PFSK-1 (cell line): ENCODE measurements around the gene TGDS.

ENCODE experiments used
- FOXP2 ChIP-seq: optimal IDR thresholded peaks from 2 replicates; pipeline ENCODE3; 2011; ENCODE audit warnings: borderline replicate concordance, control low read depth, inconsistent platforms; ENCODE audit not compliant: insufficient read depth; ENCODE audit errors: extremely low read length, extremely low read depth
- POLR2AphosphoS5 ChIP-seq: IDR thresholded peaks from 2 replicates; pipeline ENCODE4 v1.6.1; 2012; ENCODE audit warnings: low read depth, mild to moderate bottlenecking, control low read depth, low read length, moderate library complexity
- SIN3A ChIP-seq: IDR thresholded peaks from 2 replicates; pipeline ENCODE4 v1.6.1; 2012; ENCODE audit warnings: mild to moderate bottlenecking, low read length, moderate library complexity, borderline replicate concordance; ENCODE audit not compliant: insufficient read depth
- TAF1 ChIP-seq: IDR thresholded peaks from 2 replicates; pipeline ENCODE4 v1.6.1; 2012; ENCODE audit warnings: low read length, control low read depth, borderline replicate concordance; ENCODE audit not compliant: insufficient read depth
- TF ChIP-seq, protein P1 (sequence below), 2 experiments: IDR thresholded peaks; 2 replicates each; pipeline versions ENCODE4 v1.6.1 to v1.8.0; 2011 to 2012; ENCODE audit warnings: low read depth in 2 of 2, low read length in 2 of 2, control low read depth in 1 of 2, inconsistent platforms in 1 of 2, mild to moderate bottlenecking in 1 of 2, moderate library complexity in 1 of 2; ENCODE audit not compliant: insufficient read depth in 1 of 2

TGDS gene

DNA sequence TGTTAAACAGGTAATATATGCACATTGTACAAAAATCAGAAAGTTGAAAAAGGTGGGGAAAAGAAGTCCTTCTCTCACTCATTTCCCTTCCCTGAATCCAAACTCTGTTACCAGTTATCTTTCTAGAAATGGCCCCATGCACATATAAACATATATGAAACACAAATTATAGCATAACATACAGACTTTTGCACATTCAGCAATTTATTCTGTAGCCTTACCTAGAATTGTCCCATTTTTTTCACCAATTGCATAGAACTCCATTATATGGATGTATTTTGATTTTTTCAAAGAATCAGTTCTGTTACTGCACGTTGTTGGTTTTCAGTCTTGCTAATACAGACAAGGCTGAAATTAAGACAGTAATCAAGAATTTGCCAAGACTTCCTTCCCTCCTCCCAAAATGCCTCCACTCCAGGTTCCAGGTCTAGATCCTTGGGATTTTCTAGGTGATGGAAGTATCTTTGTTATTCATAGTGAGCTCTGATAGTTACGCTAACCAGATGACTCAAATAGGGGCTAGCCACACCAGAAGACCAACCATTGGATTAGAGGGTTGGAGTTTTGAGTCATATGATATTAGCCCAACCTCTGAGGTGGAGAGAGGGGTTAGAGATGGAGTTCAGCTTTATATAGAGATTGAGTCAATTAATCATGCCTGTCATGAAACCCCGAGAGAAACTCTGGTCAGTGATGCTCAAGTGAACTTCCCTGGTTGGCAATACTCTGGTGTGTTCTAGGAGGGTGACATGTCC, 36.5 kb upstream of the TGDS start:
- TF ChIP-seq FOXP2 = no peak
- TF ChIP-seq, protein P1, sequence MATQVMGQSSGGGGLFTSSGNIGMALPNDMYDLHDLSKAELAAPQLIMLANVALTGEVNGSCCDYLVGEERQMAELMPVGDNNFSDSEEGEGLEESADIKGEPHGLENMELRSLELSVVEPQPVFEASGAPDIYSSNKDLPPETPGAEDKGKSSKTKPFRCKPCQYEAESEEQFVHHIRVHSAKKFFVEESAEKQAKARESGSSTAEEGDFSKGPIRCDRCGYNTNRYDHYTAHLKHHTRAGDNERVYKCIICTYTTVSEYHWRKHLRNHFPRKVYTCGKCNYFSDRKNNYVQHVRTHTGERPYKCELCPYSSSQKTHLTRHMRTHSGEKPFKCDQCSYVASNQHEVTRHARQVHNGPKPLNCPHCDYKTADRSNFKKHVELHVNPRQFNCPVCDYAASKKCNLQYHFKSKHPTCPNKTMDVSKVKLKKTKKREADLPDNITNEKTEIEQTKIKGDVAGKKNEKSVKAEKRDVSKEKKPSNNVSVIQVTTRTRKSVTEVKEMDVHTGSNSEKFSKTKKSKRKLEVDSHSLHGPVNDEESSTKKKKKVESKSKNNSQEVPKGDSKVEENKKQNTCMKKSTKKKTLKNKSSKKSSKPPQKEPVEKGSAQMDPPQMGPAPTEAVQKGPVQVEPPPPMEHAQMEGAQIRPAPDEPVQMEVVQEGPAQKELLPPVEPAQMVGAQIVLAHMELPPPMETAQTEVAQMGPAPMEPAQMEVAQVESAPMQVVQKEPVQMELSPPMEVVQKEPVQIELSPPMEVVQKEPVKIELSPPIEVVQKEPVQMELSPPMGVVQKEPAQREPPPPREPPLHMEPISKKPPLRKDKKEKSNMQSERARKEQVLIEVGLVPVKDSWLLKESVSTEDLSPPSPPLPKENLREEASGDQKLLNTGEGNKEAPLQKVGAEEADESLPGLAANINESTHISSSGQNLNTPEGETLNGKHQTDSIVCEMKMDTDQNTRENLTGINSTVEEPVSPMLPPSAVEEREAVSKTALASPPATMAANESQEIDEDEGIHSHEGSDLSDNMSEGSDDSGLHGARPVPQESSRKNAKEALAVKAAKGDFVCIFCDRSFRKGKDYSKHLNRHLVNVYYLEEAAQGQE (IDR thresholded peaks at IDR 0.05; ENCODE audit: insufficient read depth in 1 of 2, low read depth in 2 of 2, low read length in 2 of 2) = no peak
- no peak for TF ChIP-seq TAF1
- no peak for TF ChIP-seq POLR2AphosphoS5
- no peak for TF ChIP-seq SIN3A

DNA sequence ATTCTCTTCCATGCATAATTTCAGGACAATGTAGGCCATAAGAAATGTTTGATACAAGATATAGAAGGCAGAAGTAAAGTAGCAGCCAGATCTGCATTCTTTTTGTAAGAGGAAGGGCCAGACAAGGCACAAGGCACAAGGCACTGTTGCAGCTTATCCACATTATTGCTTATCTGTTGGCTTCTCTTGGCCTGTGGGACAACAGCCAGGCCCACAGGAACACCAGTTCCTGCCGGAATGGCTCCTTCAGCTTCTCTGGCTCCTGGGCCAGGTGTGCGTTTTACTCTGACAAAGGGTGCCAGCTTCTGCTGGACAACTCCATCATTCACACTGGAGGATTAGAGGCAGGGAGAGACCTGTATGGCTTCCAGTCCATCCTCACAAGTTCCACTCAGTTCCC, 34.9 kb upstream of the TGDS start:
- TF ChIP-seq, protein P1 (IDR thresholded peaks at IDR 0.05; ENCODE audit: insufficient read depth in 1 of 2, low read depth in 2 of 2, low read length in 2 of 2) = no peak
- TF ChIP-seq SIN3A (no peak), FOXP2 (no peak), POLR2AphosphoS5 (no peak), TAF1 (no peak)

- no peak for TF ChIP-seq SIN3A
- TF ChIP-seq FOXP2 = no peak
- TF ChIP-seq POLR2AphosphoS5 = no peak
- TF ChIP-seq TAF1 = no peak
- TF ChIP-seq, protein P1 (IDR thresholded peaks at IDR 0.05; ENCODE audit: insufficient read depth in 1 of 2, low read depth in 2 of 2, low read length in 2 of 2) = no peak
These were observed 27.4 kb upstream of the TGDS start for GRCh38 chr13:94623316-94623715.

DNA sequence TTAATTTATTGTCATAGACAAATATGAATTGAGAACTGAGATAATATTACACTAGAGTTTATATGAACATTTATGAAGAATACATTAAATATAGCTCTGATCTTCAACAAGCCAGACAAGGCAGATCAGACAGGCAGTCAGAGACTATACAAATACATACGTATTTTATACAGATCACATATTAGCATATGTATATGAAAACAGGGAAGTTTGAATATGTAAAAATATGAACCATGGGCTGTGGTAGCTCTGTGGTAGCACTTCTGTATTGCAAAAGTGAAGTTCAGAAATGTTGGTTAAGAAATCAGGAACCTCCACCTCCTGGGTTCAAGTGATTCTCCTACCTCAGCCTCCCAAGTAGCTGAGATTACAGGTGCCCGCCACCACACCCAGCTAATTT, 26.4 kb upstream of the TGDS start:
- no peak for TF ChIP-seq SIN3A

DNA sequence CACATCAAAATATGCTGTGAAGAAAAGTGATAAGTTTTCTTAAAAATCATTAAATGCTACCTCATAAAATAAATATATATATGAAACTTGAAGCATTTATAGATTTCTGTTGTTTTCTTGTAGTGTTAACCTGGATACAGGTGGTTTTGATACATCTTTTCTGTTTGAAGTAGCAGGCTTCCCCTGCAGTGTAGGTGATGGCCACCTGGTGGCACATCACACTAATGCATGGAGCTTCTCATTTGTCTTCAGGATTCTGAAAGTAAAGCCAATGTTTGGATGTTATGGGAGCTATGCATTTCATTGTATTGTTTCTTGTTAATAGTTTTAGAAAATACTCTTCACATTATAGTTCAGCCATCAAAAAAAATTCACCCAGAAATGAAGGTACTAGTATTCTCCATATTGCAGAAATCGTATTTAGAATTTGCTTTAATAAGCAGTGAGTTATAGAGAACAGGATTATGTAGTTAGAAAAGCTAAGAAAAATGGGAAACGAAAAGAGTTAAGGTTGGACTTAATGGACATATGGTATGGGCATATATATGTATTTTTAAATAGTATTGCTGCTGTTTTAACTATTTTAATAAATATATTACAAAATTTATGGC, 24.4 kb upstream of the TGDS start:
- TF ChIP-seq, protein P1 (IDR thresholded peaks at IDR 0.05; ENCODE audit: insufficient read depth in 1 of 2, low read depth in 2 of 2, low read length in 2 of 2) = no peak
- no peak for TF ChIP-seq TAF1
- TF ChIP-seq POLR2AphosphoS5 = no peak
- no peak for TF ChIP-seq FOXP2
- no peak for TF ChIP-seq SIN3A
